CD8-positive, alpha-beta memory T cell (primary cell): ENCODE data around the gene TMEM144. TPM values are rescaled to one million over a fixed set of nuclear protein-coding genes. Genes with fewer than 3 reads are reported as not detected.

Experiments
- CTCF ChIA-PET: fragments of 350-600 bp; sonication (Branson Sonifier 250); formaldehyde crosslinking; loops from one replicate; lab custom pipeline; 2021; ENCODE audit warnings: antibody characterized with exemption; lab: Charles Lee
- POLR2A ChIA-PET: fragments of 350-600 bp; sonication (Branson Sonifier 250); formaldehyde crosslinking; loops from one replicate; lab custom pipeline; 2021; ENCODE audit warnings: antibody characterized with exemption; lab: Charles Lee
- DNase-seq, 5 donors: peaks; one replicate each; pipeline versions ENCODE4 v3.0.0 to v3.0.0-alpha.2; 2020 to 2022; ENCODE audit warnings: mixed read lengths in 1 of 5
- H3K27ac ChIP-seq: one replicate; pipeline ENCODE4 v1.7.0; 2013; ENCODE audit warnings: low read depth, mild to moderate bottlenecking, low read length, moderate library complexity
- H3K27me3 ChIP-seq: 2 replicates; pipeline ENCODE4 v1.7.0; 2013; ENCODE audit warnings: low read length, mild to moderate bottlenecking; ENCODE audit not compliant: insufficient read depth, poor library complexity, severe bottlenecking
- H3K36me3 ChIP-seq: 2 replicates; pipeline ENCODE4 v1.7.0; 2013; ENCODE audit warnings: mild to moderate bottlenecking, low read length, moderate library complexity; ENCODE audit not compliant: insufficient read depth
- H3K4me1 ChIP-seq: 2 replicates; pipeline ENCODE4 v1.7.0; 2013; ENCODE audit warnings: mild to moderate bottlenecking, low read length, moderate library complexity; ENCODE audit not compliant: insufficient read depth
- H3K4me3 ChIP-seq: 2 replicates; pipeline ENCODE4 v1.7.0; 2013; ENCODE audit warnings: mild to moderate bottlenecking, low read length
- H3K9me3 ChIP-seq: 2 replicates; pipeline ENCODE4 v1.7.0; 2013; ENCODE audit warnings: mild to moderate bottlenecking, low read length
- H3K27ac Mint-ChIP-seq, 8 donors: one replicate each; pipeline ENCODE4 v1.8.0; 2020 to 2021; ENCODE audit warnings: mixed read lengths in 8 of 8, mild to moderate bottlenecking in 6 of 8, inconsistent platforms in 3 of 8, moderate library complexity in 3 of 8
- H3K27me3 Mint-ChIP-seq, 2 donors: one replicate each; pipeline ENCODE4 v1.8.0; 2020 to 2021; ENCODE audit warnings: mixed read lengths in 2 of 2, mild to moderate bottlenecking in 1 of 2, moderate library complexity in 1 of 2
- H3K36me3 Mint-ChIP-seq, 3 donors: one replicate each; pipeline ENCODE4 v1.8.0; 2020 to 2021; ENCODE audit warnings: mixed read lengths in 3 of 3, inconsistent platforms in 1 of 3, mild to moderate bottlenecking in 1 of 3
- H3K4me1 Mint-ChIP-seq, 3 donors: one replicate each; pipeline ENCODE4 v1.8.0; 2020 to 2021; ENCODE audit warnings: mixed read lengths in 3 of 3, inconsistent platforms in 1 of 3, mild to moderate bottlenecking in 1 of 3
- H3K4me3 Mint-ChIP-seq, 7 donors: one replicate each; pipeline ENCODE4 v1.8.0; 2020 to 2021; ENCODE audit warnings: mixed read lengths in 7 of 7, mild to moderate bottlenecking in 6 of 7, moderate library complexity in 4 of 7, inconsistent platforms in 2 of 7
- H3K9me3 Mint-ChIP-seq, 5 donors: one replicate each; pipeline ENCODE4 v1.8.0; 2020 to 2022; ENCODE audit warnings: mixed read lengths in 5 of 5, mild to moderate bottlenecking in 3 of 5, moderate library complexity in 2 of 5, inconsistent platforms in 1 of 5
- polyA plus RNA-seq: library from polyadenylated mRNA; unstranded; fragments of 300-500 nt; fragmentation: Illumina TruSeq; gene quantifications from one replicate; pipeline ENCODE4 v1.2.3, GENCODE V29; 2021
- total RNA-seq, 2 experiments: library from RNA; stranded (reverse); gene quantifications; one replicate each; pipeline ENCODE4 v1.2.3, GENCODE V29; 2021

TMEM144 gene
- total and polyA plus RNA-seq, 3 experiments from 2014 or later, result 0.07 TPM; not detected in 2

- H3K36me3 ChIP-seq, result no peaks in the 10 kb centered on the region
- no peaks in the 10 kb centered on the region for H3K9me3 ChIP-seq
- Mint-ChIP-seq H3K36me3 (no peaks in the 10 kb centered on the region), H3K4me1 (no peaks in the 10 kb centered on the region), H3K9me3 (peaks cover 0 to 3% (median 0%) of the 10 kb centered on the region in 5 donors), H3K27me3 (no peaks in the 10 kb centered on the region), H3K4me3 (no peak overlapping the region), H3K27ac (no peak overlapping the region)
- ChIA-PET CTCF (no interaction called here), POLR2A (no interaction called here)
- H3K27me3 ChIP-seq, result no peaks in the 10 kb centered on the region
- H3K4me3 ChIP-seq, result no peak overlapping the region
- DNase-seq, result no peak
- no peaks in the 10 kb centered on the region for H3K4me1 ChIP-seq
- H3K27ac ChIP-seq, result no peak overlapping the region
These were observed 89.2 kb downstream of the TMEM144 start for GRCh38 chr4:158299459-158300007.

- Histone ChIP-seq H3K4me3 (no peak overlapping the region), H3K36me3 (no peaks in the 10 kb centered on the region), H3K27ac (no peak overlapping the region), H3K4me1 (no peaks in the 10 kb centered on the region), H3K27me3 (no peaks in the 10 kb centered on the region), H3K9me3 (no peaks in the 10 kb centered on the region)
- no peaks in the 10 kb centered on the region for H3K4me1 Mint-ChIP-seq
- H3K27me3 Mint-ChIP-seq, result no peaks in the 10 kb centered on the region
- H3K27ac Mint-ChIP-seq, result no peak overlapping the region
- H3K36me3 Mint-ChIP-seq, result no peaks in the 10 kb centered on the region
- H3K9me3 Mint-ChIP-seq, result no peaks in the 10 kb centered on the region
- ChIA-PET POLR2A (no interaction called here), CTCF (no interaction called here)
- DNase-seq, result no peak
- no peak overlapping the region for H3K4me3 Mint-ChIP-seq
These were observed 89.7 kb downstream of the TMEM144 start for GRCh38 chr4:158300012-158300411.

GRCh38 chr4:158302076-158302866 is 92.0 kb downstream of the TMEM144 start:
- ChIA-PET CTCF (no interaction called here), POLR2A (no interaction called here)
- no peak overlapping the region for H3K27ac Mint-ChIP-seq
- Histone ChIP-seq H3K27ac (no peak overlapping the region), H3K4me1 (no peaks in the 10 kb centered on the region), H3K27me3 (no peaks in the 10 kb centered on the region), H3K36me3 (no peaks in the 10 kb centered on the region), H3K9me3 (no peaks in the 10 kb centered on the region), H3K4me3 (no peak overlapping the region)
- H3K27me3 Mint-ChIP-seq, result no peaks in the 10 kb centered on the region
- DNase-seq, result no peak
- peaks cover 0 to 5% (median 0%) of the 10 kb centered on the region in 5 donors for H3K9me3 Mint-ChIP-seq
- H3K4me3 Mint-ChIP-seq, result no peak overlapping the region
- H3K36me3 Mint-ChIP-seq, result no peaks in the 10 kb centered on the region
- no peaks in the 10 kb centered on the region for H3K4me1 Mint-ChIP-seq

GRCh38 chr4:158304694-158305093 is 94.4 kb downstream of the TMEM144 start:
- DNase-seq, result no peak
- no peak overlapping the region for H3K4me3 ChIP-seq
- no peaks in the 10 kb centered on the region for H3K9me3 ChIP-seq
- H3K4me1 Mint-ChIP-seq, result no peaks in the 10 kb centered on the region
- H3K4me3 Mint-ChIP-seq, result no peak overlapping the region
- ChIA-PET POLR2A (no interaction called here), CTCF (no interaction called here)
- H3K27me3 Mint-ChIP-seq, result no peaks in the 10 kb centered on the region
- H3K36me3 ChIP-seq, result no peaks in the 10 kb centered on the region
- no peak overlapping the region for H3K27ac ChIP-seq
- no peak overlapping the region for H3K27ac Mint-ChIP-seq
- peaks cover 0 to 12% (median 0%) of the 10 kb centered on the region in 5 donors for H3K9me3 Mint-ChIP-seq
- H3K4me1 ChIP-seq, result no peaks in the 10 kb centered on the region
- H3K36me3 Mint-ChIP-seq, result no peaks in the 10 kb centered on the region
- no peaks in the 10 kb centered on the region for H3K27me3 ChIP-seq

Other genes starting within 250 kb of the TMEM144 start
- gene GASK1B, start 37.5 kb upstream of the TMEM144 start, total RNA-seq, result under 1 TPM; 0.29 to 0.48 TPM
- not detected for gene GASK1B, start 37.5 kb upstream of the TMEM144 start, polyA plus RNA-seq